Smooth muscle cell (in vitro differentiated cells): ENCODE data around the gene LAMB1. TPM values are rescaled to one million over a fixed set of nuclear protein-coding genes. Genes with fewer than 3 reads are reported as not detected.
"Not testable (repeated sequence)": the region's sequence is repeated elsewhere in the genome, so short reads cannot be mapped to it uniquely, and the experiment has no call there.

Source experiments
- DNase-seq: peaks from one replicate; lab custom pipeline; 2025; ENCODE audit not compliant: unreplicated experiment; lab: John Stamatoyannopoulos, UW
- H2AFZ ChIP-seq: fragments of 200-600 bp; sonication (generic); 2 replicates; pipeline ENCODE4 v1.6.0; 2016; ENCODE audit warnings: antibody characterized with exemption, low read depth, mild to moderate bottlenecking
- H3F3A ChIP-seq: fragments of 200-600 bp; sonication (generic); 2 replicates; pipeline ENCODE4 v1.6.0; 2017; ENCODE audit warnings: antibody characterized with exemption, low read depth
- H3K27ac ChIP-seq: fragments of 200-600 bp; sonication (generic); 2 replicates; pipeline ENCODE4 v1.5.1; 2016; ENCODE audit warnings: low read depth, mild to moderate bottlenecking
- H3K27me3 ChIP-seq: fragments of 200-600 bp; sonication (generic); 2 replicates; pipeline ENCODE4 v1.6.1; 2016; ENCODE audit warnings: low read depth, mild to moderate bottlenecking
- H3K36me3 ChIP-seq: fragments of 200-600 bp; sonication (generic); 2 replicates; pipeline ENCODE4 v1.5.1; 2016; ENCODE audit warnings: low read depth
- H3K4me1 ChIP-seq: fragments of 200-600 bp; sonication (generic); 2 replicates; pipeline ENCODE4 v1.5.1; 2016; ENCODE audit warnings: low read depth
- H3K4me2 ChIP-seq: fragments of 200-600 bp; sonication (generic); 2 replicates; pipeline ENCODE4 v1.6.0; 2016; ENCODE audit warnings: mild to moderate bottlenecking
- H3K4me3 ChIP-seq: fragments of 200-600 bp; sonication (generic); 2 replicates; pipeline ENCODE4 v1.5.1; 2016; ENCODE audit warnings: mild to moderate bottlenecking
- H3K79me2 ChIP-seq: fragments of 200-600 bp; sonication (generic); 2 replicates; pipeline ENCODE4 v1.6.0; 2016; ENCODE audit warnings: low read depth, mild to moderate bottlenecking
- H3K9ac ChIP-seq: fragments of 200-600 bp; sonication (generic); 2 replicates; pipeline ENCODE4 v1.6.0; 2016; ENCODE audit warnings: low read depth
- H3K9me3 ChIP-seq: fragments of 200-600 bp; sonication (generic); replicated peaks from 2 replicates; pipeline ENCODE4 v1.5.1; 2016; ENCODE audit warnings: low read depth
- H4K20me1 ChIP-seq: fragments of 200-600 bp; sonication (generic); 2 replicates; pipeline ENCODE4 v1.6.0; 2016; ENCODE audit warnings: low read depth
- CTCF ChIP-seq: fragments of 200-600 bp; sonication (generic); IDR thresholded peaks from 2 replicates; pipeline ENCODE4 v1.5.1; 2017; ENCODE audit warnings: borderline replicate concordance, mild to moderate bottlenecking, antibody characterized with exemption; ENCODE audit not compliant: insufficient read depth, poor library complexity, severe bottlenecking
- WGBS: methylation state at CpG from one replicate; pipeline ENCODE4 v1.1.7; 2016; ENCODE audit warnings: low lambda C conversion rate; 5-methylcytosine and 5-hydroxymethylcytosine counted together
- polyA plus RNA-seq: library from polyadenylated mRNA; unstranded; fragments of >200 nt; fragmentation: Nextera tagmentation; extraction: Ambion mirVana; gene quantifications from 2 replicates; pipeline ENCODE4 v1.2.1, GENCODE V29; 2016
- total RNA-seq: library from RNA; depleted of rRNA; stranded (reverse); fragments of >200 nt; gene quantifications from 2 replicates; pipeline ENCODE4 v1.2.3, GENCODE V29; 2014

The LAMB1 gene
- total and polyA plus RNA-seq, 2 experiments from 2014 or later = 191 to 244 TPM

- Histone ChIP-seq H3F3A (no peaks in the 10 kb centered on the region), H3K4me1 (peaks cover 20% of the 10 kb centered on the region), H3K4me2 (peak overlapping the region; percentile 93), H3K9me3 (no peaks in the 10 kb centered on the region), H2AFZ (peak overlapping the region; percentile 94), H3K27me3 (peaks cover 4% of the 10 kb centered on the region), H3K9ac (peak overlapping the region; percentile 85), H3K36me3 (no peaks in the 10 kb centered on the region), H3K79me2 (peaks cover 40% of the 10 kb centered on the region), H3K27ac (peak overlapping the region; percentile 82), H3K4me3 (peak overlapping the region; percentile 57), H4K20me1 (peaks cover 33% of the 10 kb centered on the region)
- 17% methylated on average over 7 of the region's 7 CpGs for WGBS
- no peak for DNase-seq
- TF ChIP-seq CTCF = no peak
Observed at GRCh38 chr7:107890493-107890961, 112.4 kb downstream of the LAMB1 start.

GRCh38 chr7:107889992-107890391 lies 113.0 kb downstream of the LAMB1 start:
- Histone ChIP-seq H3K4me2 (peak overlapping the region; percentile 93), H3K4me1 (peaks cover 20% of the 10 kb centered on the region), H3K27ac (peak overlapping the region; percentile 82), H4K20me1 (peaks cover 28% of the 10 kb centered on the region), H3K9me3 (no peaks in the 10 kb centered on the region), H3K4me3 (peak overlapping the region; percentile 57), H3K79me2 (peaks cover 35% of the 10 kb centered on the region), H2AFZ (peak overlapping the region; percentile 94), H3K36me3 (no peaks in the 10 kb centered on the region), H3F3A (no peaks in the 10 kb centered on the region), H3K27me3 (peaks cover 8% of the 10 kb centered on the region), H3K9ac (no peak overlapping the region)
- TF ChIP-seq CTCF = no peak
- WGBS = 83% methylated on average over 3 of the region's 3 CpGs
- DNase-seq = no peak

GRCh38 chr7:107887827-107888226 lies 115.1 kb downstream of the LAMB1 start:
- H3K36me3 ChIP-seq, H3K4me3 ChIP-seq: not testable (repeated sequence)
- peaks cover 12% of the 10 kb centered on the region for H3K4me1 ChIP-seq

GRCh38 chr7:107884066-107884818 lies 118.7 kb downstream of the LAMB1 start:
- no peaks in the 10 kb centered on the region for H3K36me3 ChIP-seq
- no peaks in the 10 kb centered on the region for H3K4me1 ChIP-seq
- peaks cover 20% of the 10 kb centered on the region for H3K27me3 ChIP-seq
- H3K4me3 ChIP-seq = no peak overlapping the region
- no peak for TF ChIP-seq CTCF
- H3K9me3 ChIP-seq = no peaks in the 10 kb centered on the region
- WGBS = 88% methylated on average over 6 of the region's 6 CpGs
- no peak overlapping the region for H3K9ac ChIP-seq
- no peak for DNase-seq
- no peak overlapping the region for H3K4me2 ChIP-seq
- no peaks in the 10 kb centered on the region for H4K20me1 ChIP-seq
- H2AFZ ChIP-seq = no peak overlapping the region
- no peak overlapping the region for H3K27ac ChIP-seq
- no peaks in the 10 kb centered on the region for H3F3A ChIP-seq
- no peaks in the 10 kb centered on the region for H3K79me2 ChIP-seq

More at GRCh38 chr7:107887827-107888226, 115.1 kb downstream of the LAMB1 start:
- Histone ChIP-seq H3K79me2 (peaks cover 15% of the 10 kb centered on the region), H3K27me3 (peaks cover 16% of the 10 kb centered on the region)
- H3K9me3 ChIP-seq, H3K9ac ChIP-seq, H3F3A ChIP-seq, H3K27ac ChIP-seq, H4K20me1 ChIP-seq, H3K4me2 ChIP-seq, H2AFZ ChIP-seq, DNase-seq: not testable (repeated sequence)
- WGBS = 96% methylated on average over 22 of the region's 22 CpGs
